Measurements from ENCODE around the gene FCN1.

DNA sequence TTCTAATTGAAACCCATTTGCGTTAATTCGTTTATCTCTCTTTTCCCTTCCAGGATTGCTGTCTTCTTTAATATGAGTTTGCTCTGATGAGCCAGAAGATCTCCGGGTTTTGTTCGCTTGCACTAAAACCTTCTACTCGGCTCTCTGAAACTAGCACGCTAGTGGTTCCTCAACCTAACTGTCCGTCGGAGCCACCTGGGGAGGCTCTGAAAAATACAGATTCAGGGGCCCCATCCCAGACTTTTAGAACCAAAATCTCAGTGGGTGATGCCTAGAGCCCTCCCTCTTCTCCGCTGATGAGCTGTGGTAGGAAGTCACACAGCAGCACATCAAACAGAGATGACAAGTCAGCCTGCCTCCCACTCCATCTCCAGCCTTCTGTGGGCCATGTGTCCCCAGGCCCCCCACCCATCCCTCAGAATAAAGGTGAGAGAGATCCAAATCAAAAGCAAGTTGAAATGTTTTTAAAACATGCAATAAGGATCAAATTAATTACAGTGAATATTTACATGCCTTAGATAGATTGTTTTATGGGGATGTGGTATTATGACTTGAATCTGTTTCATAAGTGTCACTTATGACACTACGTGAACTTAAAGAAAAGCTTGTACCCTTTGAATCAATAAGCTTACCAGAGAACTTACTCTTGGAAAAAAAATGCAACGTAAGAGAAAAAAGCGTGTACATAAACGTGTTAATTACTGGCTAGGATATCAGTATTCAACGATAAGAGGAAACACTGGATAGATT, 20.7 kb downstream of the FCN1 start:
- TF ChIP-seq CTCF (IDR thresholded peaks at IDR 0.05) (no peak), ZFX (IDR thresholded peaks at IDR 0.05; ENCODE audit: borderline replicate concordance) (no peak)
